Heart left ventricle (tissue), 13 donors: Measurements from ENCODE around the gene USP54.

Experiments
- CTCF ChIP-seq, 12 donors: fragments of 200-600 bp; sonication (generic) in 4 of 12; IDR thresholded peaks; one replicate each; pipeline versions ENCODE4 v1.5.0 to v1.8.0; 2018 to 2022; ENCODE audit warnings: antibody characterized with exemption in 12 of 12, mild to moderate bottlenecking in 5 of 12
- POLR2A ChIP-seq, 2 donors: fragments of 450-650 bp; IDR thresholded peaks; one replicate each; pipeline ENCODE4 v1.6.1; 2017; ENCODE audit warnings: antibody characterized with exemption in 2 of 2, mild to moderate bottlenecking in 2 of 2, moderate library complexity in 2 of 2
- donor health status: ischemic (EF 13 %, LVEDD 7.1; RV severe dilation, severe dysfunction).
- donor health status: DM: no; HTN: yes; CAD: no.
- donor health status: DM: no; HTN: no; CAD: no.
- donor health status: ischemic (EF 25% LVEDD 6.9; RV normal size, moderate dysfunction).
- donor health status: ischemic (EF 25% LVEDD 5.7; RV mildly dilated, moderate dysfunction).
- donor health status: ischemic (EF 35%, LVEDD 5.7; RV mildly dilated, moderate dysfunction).
- donor health status: nonischemic (EF 11% LVEDD 7.7; RV severe dilation, severe dysfunction).
- donor health status: DM: yes; HTN: yes; CAD: no.
- donor health status: PGD.
- donor health status: ischemic (EF 29% LVEDD 5.4; RV normal size, mild dysfunction).
- donor health status: nonischemic (EF 23%, LVEDD 6.1; RV moderate dilation, normal function).

GRCh38 chr10:73577788-73578187 is 13.4 kb downstream of the USP54 start:
- no peak for TF ChIP-seq CTCF (IDR thresholded peaks at IDR 0.05)
- no peak for TF ChIP-seq POLR2A (IDR thresholded peaks at IDR 0.05)
